SU-DHL-6 (cell line): ENCODE data around the gene ZMYND10.

Experiments
- CTCF ChIP-seq: fragments of 200-600 bp; sonication (generic); IDR thresholded peaks from one replicate; pipeline ENCODE4 v1.5.1; 2017; ENCODE audit warnings: antibody characterized with exemption, mild to moderate bottlenecking, low read length, moderate library complexity; ENCODE audit not compliant: insufficient read depth, poor library complexity, severe bottlenecking
- EZH2phosphoT487 ChIP-seq: fragments of 200-600 bp; sonication (generic), shearing (Covaris generic); conservative IDR thresholded peaks from 2 replicates; pipeline ENCODE4 v1.6.1; 2018; ENCODE audit warnings: mild to moderate bottlenecking, antibody characterized with exemption, low read length, moderate library complexity, mixed read lengths

GRCh38 chr3:50371133-50371685, 25.7 kb upstream of the ZMYND10 start:
- TF ChIP-seq CTCF (no peak), EZH2phosphoT487 (no peak)
